ENCODE measurements around the gene KIZ. TPM values are rescaled to one million over a fixed set of nuclear protein-coding genes. Genes with fewer than 3 reads are reported as not detected.
A peak's percentile ranks its signal among the peaks of the same experiment; 100 is the strongest.

The KIZ gene
- total RNA-seq (10 to 100 TPM; 15.6 to 47.4 (median 32.5) TPM), polyA plus RNA-seq (10 to 100 TPM; 20.1 to 49.6 TPM), total RNA-seq (43.3 reads per million, percentile 68 among the genes with 10 or more reads in this experiment)

DNA sequence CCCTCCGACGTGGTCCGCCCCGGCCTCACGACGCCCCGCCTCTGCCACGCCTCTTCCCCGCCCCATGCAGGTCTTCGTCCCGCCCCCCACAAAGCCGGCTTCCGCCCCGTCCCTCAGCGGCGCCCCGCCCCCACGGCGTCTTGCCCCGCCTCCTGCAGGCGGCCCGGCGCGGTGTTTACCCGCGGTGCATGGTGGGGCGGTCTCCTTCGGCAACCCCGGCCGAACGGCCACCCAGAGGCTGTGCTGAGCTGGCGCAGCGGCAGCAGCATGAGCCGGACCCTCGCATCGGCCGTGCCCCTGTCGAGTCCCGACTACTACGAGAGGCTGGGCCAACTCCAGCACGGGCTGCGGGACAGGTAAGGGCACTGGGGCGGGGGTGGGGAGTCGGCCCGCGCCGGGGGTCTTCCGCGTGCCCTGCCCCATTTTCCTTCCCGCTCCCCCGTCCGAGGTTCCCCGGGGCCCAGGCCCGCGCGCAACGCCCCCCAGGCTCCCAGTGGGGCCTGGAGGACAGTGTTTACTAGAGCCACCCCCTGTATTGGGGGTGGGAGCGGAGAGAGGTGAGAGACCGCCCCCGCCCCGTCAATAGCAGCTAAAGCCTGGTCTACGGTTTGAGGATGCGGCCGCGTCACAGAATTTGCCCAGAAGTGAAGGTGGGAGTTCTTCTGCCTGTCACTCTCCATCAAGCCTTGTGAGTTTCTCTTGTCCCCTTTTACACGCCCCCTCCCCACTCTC lies at the start of gene KIZ:
TSS of gene KIZ (plus strand) at position 234 of the 732 bp plus-strand sequence. CDS start at position 268, 34 bp downstream.
- Mint-ChIP-seq H3K9me3 (no peaks in the 10 kb centered on the region), H3K36me3 (peaks cover 0 to 7% (median 4%) of the 10 kb centered on the region in 5 donors), H3K27me3 (peaks cover 0 to 4% (median 0%) of the 10 kb centered on the region in 5 donors), H3K4me1 (peaks cover 11 to 35% (median 21%) of the 10 kb centered on the region in 7 donors), H3K4me3 (peak within 1 kb of the TSS; percentile 86 to 98 (median 90)), H3K27ac (peak within 1 kb of the TSS; percentile 70 to 97 (median 88))
- ChIA-PET POLR2A (interaction anchor here (0.9 to 1.9 kb wide), 7 partner anchors 11 to 423 kb away, joined by 3 to 6 read pairs (median 4); partner anchors contain the start of gene RALGAPA2), CTCF (interaction anchor here (0.6 kb wide), 1 partner anchor 51 kb away, joined by 4 read pairs; no protein-coding TSS in a partner anchor)
- no peaks in the 10 kb centered on the region for H3K36me3 ChIP-seq (ENCODE audit: control insufficient read depth in 2 of 3, insufficient read depth in 3 of 3, low read length in 3 of 3)
- intact Hi-C loops (cut with micrococcal nuclease): loop anchor here (1.0 to 5.0 kb wide), 8 partner anchors 26 to 1074 kb away; partner anchors contain the start of genes CFAP61 (in 2 of the 2), CRNKL1 (in 2 of the 2), RALGAPA2 (in 2 of the 2) and XRN2 (in 2 of the 2)
- ATAC-seq: peak; percentile 100
- H3K4me1 ChIP-seq (ENCODE audit: control insufficient read depth in 2 of 2, insufficient read depth in 2 of 2, low read length in 2 of 2): peaks cover 10 to 16% of the 10 kb centered on the region in 2 donors
- no peaks in the 10 kb centered on the region for H3K27me3 ChIP-seq (ENCODE audit: control insufficient read depth in 2 of 2, insufficient read depth in 2 of 2, low read length in 2 of 2)
- H3K27ac ChIP-seq (ENCODE audit: low read depth, low read length): peak within 1 kb of the TSS; percentile 77
- H3K4me3 ChIP-seq (ENCODE audit: low read length): peak within 1 kb of the TSS; percentile 56
- H3K9me3 ChIP-seq (ENCODE audit: control insufficient read depth in 2 of 3, low read length in 3 of 3): no peaks in the 10 kb centered on the region
- peak; percentile 93 to 100 (median 97) for DNase-seq

GRCh38 chr20:21077809-21078345 lies 48.0 kb upstream of the KIZ start:
- Mint-ChIP-seq H3K36me3 (no peaks in the 10 kb centered on the region), H3K4me1 (no peaks in the 10 kb centered on the region), H3K27ac (no peak overlapping the region), H3K27me3 (peaks cover 33 to 55% (median 39%) of the 10 kb centered on the region in 5 donors), H3K9me3 (peaks cover 0 to 3% (median 0%) of the 10 kb centered on the region in 11 donors), H3K4me3 (no peak overlapping the region)
- H3K4me3 ChIP-seq (ENCODE audit: low read length): no peak overlapping the region
- no peaks in the 10 kb centered on the region for H3K9me3 ChIP-seq (ENCODE audit: control insufficient read depth in 2 of 3, low read length in 3 of 3)
- no peak for DNase-seq
- no peaks in the 10 kb centered on the region for H3K27me3 ChIP-seq (ENCODE audit: control insufficient read depth in 2 of 2, insufficient read depth in 2 of 2, low read length in 2 of 2)
- POLR2A ChIA-PET: no interaction called here
- CTCF ChIA-PET: no interaction called here
- intact Hi-C loops (cut with micrococcal nuclease): no loop called here
- ATAC-seq: no peak
- H3K27ac ChIP-seq (ENCODE audit: low read depth, low read length): no peak overlapping the region
- no peaks in the 10 kb centered on the region for H3K4me1 ChIP-seq (ENCODE audit: control insufficient read depth in 2 of 2, insufficient read depth in 2 of 2, low read length in 2 of 2)
- H3K36me3 ChIP-seq (ENCODE audit: control insufficient read depth in 2 of 3, insufficient read depth in 3 of 3, low read length in 3 of 3): no peaks in the 10 kb centered on the region

DNA sequence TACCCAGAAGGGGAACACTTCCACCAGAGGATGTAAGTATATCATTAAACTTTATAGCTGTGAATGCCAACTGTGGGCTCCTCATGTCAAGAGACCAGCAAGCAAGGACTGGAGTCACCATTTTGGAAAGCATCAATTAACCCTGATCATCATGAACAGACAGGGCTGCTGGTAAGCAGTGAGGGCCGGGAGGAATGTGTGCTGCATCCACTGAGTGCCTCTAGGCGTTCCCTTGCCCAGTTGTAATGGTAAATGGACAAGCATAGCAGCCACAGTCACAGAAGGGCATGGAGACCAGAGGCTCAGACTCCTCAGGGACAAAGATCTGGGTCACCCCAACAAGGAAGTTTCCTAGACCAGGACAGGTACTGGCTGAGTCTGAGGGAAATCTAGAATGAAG lies 43.3 kb upstream of the KIZ start:
- ChIA-PET CTCF (no interaction called here), POLR2A (no interaction called here)
- DNase-seq (no peak), ATAC-seq (no peak)
- no peak overlapping the region for H3K27ac ChIP-seq (ENCODE audit: low read depth, low read length)
- Mint-ChIP-seq H3K9me3 (peaks cover 0 to 4% (median 0%) of the 10 kb centered on the region in 11 donors), H3K27me3 (peaks cover 48 to 68% (median 57%) of the 10 kb centered on the region in 5 donors), H3K4me3 (no peak overlapping the region), H3K4me1 (no peaks in the 10 kb centered on the region), H3K36me3 (no peaks in the 10 kb centered on the region), H3K27ac (no peak overlapping the region)
- H3K36me3 ChIP-seq (ENCODE audit: control insufficient read depth in 2 of 3, insufficient read depth in 3 of 3, low read length in 3 of 3): no peaks in the 10 kb centered on the region
- intact Hi-C loops (cut with micrococcal nuclease): no loop called here
- H3K9me3 ChIP-seq (ENCODE audit: control insufficient read depth in 2 of 3, low read length in 3 of 3): no peaks in the 10 kb centered on the region
- H3K4me3 ChIP-seq (ENCODE audit: low read length): no peak overlapping the region
- no peaks in the 10 kb centered on the region for H3K4me1 ChIP-seq (ENCODE audit: control insufficient read depth in 2 of 2, insufficient read depth in 2 of 2, low read length in 2 of 2)
- no peaks in the 10 kb centered on the region for H3K27me3 ChIP-seq (ENCODE audit: control insufficient read depth in 2 of 2, insufficient read depth in 2 of 2, low read length in 2 of 2)

GRCh38 chr20:21083825-21084325 lies 42.0 kb upstream of the KIZ start:
- ChIA-PET CTCF (no interaction called here), POLR2A (no interaction called here)
- H3K36me3 Mint-ChIP-seq: no peaks in the 10 kb centered on the region
- no peaks in the 10 kb centered on the region for H3K4me1 Mint-ChIP-seq
- H3K27me3 ChIP-seq (ENCODE audit: control insufficient read depth in 2 of 2, insufficient read depth in 2 of 2, low read length in 2 of 2): peaks cover 0 to 11% of the 10 kb centered on the region in 2 donors
- H3K27ac Mint-ChIP-seq: no peak overlapping the region
- H3K4me3 ChIP-seq (ENCODE audit: low read length): no peak overlapping the region
- no peaks in the 10 kb centered on the region for H3K4me1 ChIP-seq (ENCODE audit: control insufficient read depth in 2 of 2, insufficient read depth in 2 of 2, low read length in 2 of 2)
- H3K36me3 ChIP-seq (ENCODE audit: control insufficient read depth in 2 of 3, insufficient read depth in 3 of 3, low read length in 3 of 3): no peaks in the 10 kb centered on the region
- ATAC-seq: no peak
- H3K9me3 ChIP-seq (ENCODE audit: control insufficient read depth in 2 of 3, low read length in 3 of 3): no peaks in the 10 kb centered on the region
- DNase-seq: no peak
- peaks cover 0 to 4% (median 0%) of the 10 kb centered on the region in 11 donors for H3K9me3 Mint-ChIP-seq
- intact Hi-C loops (cut with micrococcal nuclease): no loop called here
- no peak overlapping the region for H3K4me3 Mint-ChIP-seq
- peaks cover 49 to 70% (median 59%) of the 10 kb centered on the region in 5 donors for H3K27me3 Mint-ChIP-seq
- H3K27ac ChIP-seq (ENCODE audit: low read depth, low read length): no peak overlapping the region

DNA sequence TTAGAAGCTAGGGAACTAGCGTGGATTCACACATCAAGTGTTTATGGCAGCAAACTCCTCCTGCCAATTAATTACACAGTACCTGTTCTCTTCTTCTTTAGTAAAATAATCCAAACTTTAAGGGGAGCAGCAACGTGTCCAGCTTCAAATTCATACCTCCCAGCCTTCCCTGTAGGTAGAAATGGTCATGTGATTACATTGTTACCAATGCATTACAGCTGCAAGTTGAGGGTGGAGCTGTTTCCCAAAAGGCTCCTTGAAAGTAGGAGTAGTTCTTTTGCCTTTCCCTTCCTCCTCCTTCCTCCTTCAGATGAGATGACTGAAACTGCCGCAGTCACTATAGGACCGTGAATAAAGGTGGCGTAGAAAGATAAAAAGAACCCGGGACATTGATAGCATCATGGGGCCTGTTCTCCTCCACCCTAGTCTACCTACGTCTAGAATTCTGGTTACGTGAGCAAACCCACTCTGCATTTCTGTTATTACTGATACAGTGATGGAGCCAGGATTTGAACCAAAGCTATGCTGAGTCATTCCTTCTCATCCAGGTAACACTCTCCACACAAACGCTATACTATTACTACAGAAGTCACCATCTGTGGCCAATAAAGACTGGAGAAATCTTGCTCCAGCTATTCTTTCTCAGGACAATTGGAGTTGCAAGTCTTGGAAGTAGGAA lies 37.9 kb upstream of the KIZ start:
- no peak for DNase-seq
- peaks cover 0 to 2% (median 0%) of the 10 kb centered on the region in 7 donors for H3K4me1 Mint-ChIP-seq
- H3K4me1 ChIP-seq (ENCODE audit: control insufficient read depth in 2 of 2, insufficient read depth in 2 of 2, low read length in 2 of 2): no peaks in the 10 kb centered on the region
- H3K36me3 ChIP-seq (ENCODE audit: control insufficient read depth in 2 of 3, insufficient read depth in 3 of 3, low read length in 3 of 3): no peaks in the 10 kb centered on the region
- H3K9me3 Mint-ChIP-seq: peaks cover 0 to 3% (median 0%) of the 10 kb centered on the region in 11 donors
- H3K27me3 ChIP-seq (ENCODE audit: control insufficient read depth in 2 of 2, insufficient read depth in 2 of 2, low read length in 2 of 2): peaks cover 4 to 22% of the 10 kb centered on the region in 2 donors
- H3K36me3 Mint-ChIP-seq: no peaks in the 10 kb centered on the region
- CTCF ChIA-PET: no interaction called here
- POLR2A ChIA-PET: no interaction called here
- H3K27ac ChIP-seq (ENCODE audit: low read depth, low read length): no peak overlapping the region
- ATAC-seq: no peak
- H3K4me3 ChIP-seq (ENCODE audit: low read length): no peak overlapping the region
- no peak overlapping the region for H3K4me3 Mint-ChIP-seq
- H3K9me3 ChIP-seq (ENCODE audit: control insufficient read depth in 2 of 3, low read length in 3 of 3): no peaks in the 10 kb centered on the region
- intact Hi-C loops (cut with micrococcal nuclease): no loop called here
- H3K27me3 Mint-ChIP-seq: peaks cover 64 to 77% (median 72%) of the 10 kb centered on the region in 5 donors
- H3K27ac Mint-ChIP-seq: no peak overlapping the region

- H3K36me3 Mint-ChIP-seq: no peaks in the 10 kb centered on the region
- peaks cover 69 to 83% (median 77%) of the 10 kb centered on the region in 5 donors for H3K27me3 Mint-ChIP-seq
- Histone ChIP-seq H3K4me1 (ENCODE audit: control insufficient read depth in 2 of 2, insufficient read depth in 2 of 2, low read length in 2 of 2) (no peaks in the 10 kb centered on the region), H3K4me3 (ENCODE audit: low read length) (no peak overlapping the region), H3K36me3 (ENCODE audit: control insufficient read depth in 2 of 3, insufficient read depth in 3 of 3, low read length in 3 of 3) (no peaks in the 10 kb centered on the region), H3K9me3 (ENCODE audit: control insufficient read depth in 2 of 3, low read length in 3 of 3) (no peaks in the 10 kb centered on the region), H3K27ac (ENCODE audit: low read depth, low read length) (no peak overlapping the region), H3K27me3 (ENCODE audit: control insufficient read depth in 2 of 2, insufficient read depth in 2 of 2, low read length in 2 of 2) (peaks cover 4 to 26% of the 10 kb centered on the region in 2 donors)
- H3K27ac Mint-ChIP-seq: no peak overlapping the region
- no peak for DNase-seq
- ATAC-seq: no peak
- ChIA-PET CTCF (no interaction called here), POLR2A (no interaction called here)
- H3K4me3 Mint-ChIP-seq: no peak overlapping the region
- H3K4me1 Mint-ChIP-seq: peaks cover 0 to 2% (median 0%) of the 10 kb centered on the region in 7 donors
- H3K9me3 Mint-ChIP-seq: peaks cover 0 to 4% (median 0%) of the 10 kb centered on the region in 11 donors
- intact Hi-C loops (cut with micrococcal nuclease): no loop called here
These were observed 36.5 kb upstream of the KIZ start for GRCh38 chr20:21089391-21089790.
